NCI-H345 treated with DMSO at 0.1 percent for 48 hours (cell line): ENCODE results near the gene EFCAB7.

Experiments
- DNase-seq: peaks from one replicate; lab custom pipeline; 2025; ENCODE audit not compliant: unreplicated experiment; lab: John Stamatoyannopoulos, UW

Gene EFCAB7, protein sequence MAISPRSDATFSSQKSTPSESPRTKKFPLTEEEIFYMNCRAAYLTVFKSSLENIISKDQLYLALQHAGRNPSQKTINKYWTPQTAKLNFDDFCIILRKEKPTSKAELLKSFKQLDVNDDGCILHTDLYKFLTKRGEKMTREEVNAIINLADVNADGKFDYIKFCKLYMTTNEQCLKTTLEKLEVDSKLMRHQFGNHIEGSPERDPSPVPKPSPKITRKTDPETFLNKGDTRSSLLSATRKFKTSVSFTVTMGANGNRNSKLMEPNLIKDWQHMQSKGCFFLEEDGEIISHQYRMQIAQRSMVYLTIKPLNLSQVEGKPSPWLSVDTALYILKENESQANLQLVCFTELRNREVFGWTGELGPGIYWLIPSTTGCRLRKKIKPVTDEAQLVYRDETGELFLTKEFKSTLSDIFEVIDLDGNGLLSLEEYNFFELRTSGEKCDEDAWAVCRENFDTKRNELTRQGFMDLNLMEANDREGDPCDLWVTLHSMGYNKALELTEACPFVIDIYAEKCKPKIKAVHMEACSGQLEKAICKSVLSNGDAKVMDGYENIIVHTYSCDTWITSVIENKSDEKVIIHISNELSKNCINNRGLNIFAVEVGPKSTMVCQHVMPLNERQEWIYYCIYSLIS

GRCh38 chr1:63522891-63523728 lies at the start of gene EFCAB7, which contains the start of gene ITGB3BP:
EFCAB7 (plus strand) TSS chr1:63523525; CDS start chr1:63525573, 2,048 bp downstream.
ITGB3BP (minus strand) TSS chr1:63523225; CDS start chr1:63523133, 92 bp downstream.
- peak; percentile 98 for DNase-seq

GRCh38 chr1:63475761-63476160 lies 47.6 kb upstream of the EFCAB7 start:
- no peak for DNase-seq

DNA sequence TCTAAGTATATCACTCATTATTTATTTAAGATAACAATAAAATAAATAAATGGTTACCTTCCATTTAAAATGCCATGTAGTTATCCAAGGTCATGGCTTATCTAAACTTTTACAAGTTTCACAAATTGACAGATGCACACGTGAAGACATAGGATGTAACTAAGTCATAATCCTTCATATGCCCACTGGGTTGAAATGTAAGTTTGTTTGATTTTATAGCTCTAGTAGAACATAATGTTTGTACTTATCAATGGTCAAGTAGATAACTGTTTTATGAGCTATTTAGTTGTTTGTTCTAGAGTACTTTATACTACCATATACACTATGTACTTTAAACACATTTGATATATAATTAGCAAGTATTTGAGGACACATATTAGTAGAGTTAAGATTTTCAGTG lies 43.3 kb upstream of the EFCAB7 start:
- no peak for DNase-seq

GRCh38 chr1:63486629-63487028 lies 36.7 kb upstream of the EFCAB7 start:
- DNase-seq = no peak

DNA sequence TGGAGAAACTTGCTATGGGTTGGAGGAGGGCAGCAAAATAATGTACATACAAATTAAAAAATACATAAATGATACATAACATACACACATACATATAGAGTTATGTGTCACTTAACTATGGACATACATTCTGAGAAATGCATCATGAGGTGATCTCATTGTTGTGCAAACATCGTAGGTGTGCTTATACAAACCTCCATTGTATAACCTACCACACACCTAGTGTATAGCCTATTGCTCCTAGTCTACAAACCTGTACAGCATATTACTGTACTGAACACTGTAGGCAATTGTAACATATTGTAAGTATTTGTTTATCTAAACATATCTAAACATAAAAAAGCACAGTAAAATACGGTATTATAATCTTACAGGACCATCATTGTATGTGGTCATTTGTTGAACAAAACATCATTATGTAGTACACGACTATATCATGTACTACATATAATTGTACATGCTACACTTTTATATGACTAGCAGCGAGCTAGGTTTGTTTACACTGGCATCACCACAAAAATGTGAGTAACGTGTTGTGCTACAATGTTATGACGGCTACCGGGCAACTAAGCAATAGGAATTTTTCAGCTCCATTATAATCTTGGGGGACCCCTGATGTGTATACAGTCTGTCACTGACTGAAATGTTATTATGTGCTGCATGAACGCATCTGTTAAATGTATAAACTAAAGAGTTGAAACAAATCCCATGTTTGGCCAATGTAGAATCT lies 35.8 kb upstream of the EFCAB7 start:
- no peak for DNase-seq

DNA sequence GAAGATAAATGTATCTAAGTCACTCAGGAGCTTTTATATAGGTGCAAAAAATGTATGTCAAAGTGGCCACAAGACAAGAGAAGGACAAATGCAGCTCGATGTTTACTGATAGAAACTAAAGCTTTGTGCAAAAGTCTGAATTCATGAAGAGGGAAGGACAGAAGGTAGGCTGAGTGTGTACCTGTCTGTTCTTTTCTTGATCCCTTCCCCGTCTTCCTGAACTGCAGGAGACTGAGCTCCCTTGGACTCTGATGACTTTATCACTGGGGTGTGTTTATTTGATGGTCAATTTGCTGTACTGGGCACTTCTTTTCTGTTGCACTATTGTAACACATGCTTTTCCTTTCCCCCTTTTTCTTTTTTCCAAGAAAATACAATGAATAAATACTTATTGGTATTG lies 25.7 kb upstream of the EFCAB7 start:
- no peak for DNase-seq

DNA sequence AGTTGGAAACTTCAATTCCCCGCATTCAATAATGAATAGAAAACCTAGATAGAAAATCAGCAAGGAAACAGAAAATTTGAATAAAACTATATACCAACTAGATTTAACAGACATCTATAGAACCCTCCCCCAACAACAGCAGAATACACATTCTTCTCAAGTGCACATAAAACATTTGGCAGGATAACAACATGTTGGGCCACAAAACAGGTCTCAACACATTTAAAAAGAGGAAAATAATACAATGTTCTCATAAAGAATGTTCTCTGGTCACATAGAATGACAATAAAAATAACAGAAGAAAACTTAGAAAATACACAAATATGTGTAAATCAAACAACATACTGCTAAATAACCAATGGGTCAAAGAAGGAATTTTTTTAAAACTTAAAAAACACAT lies 25.2 kb upstream of the EFCAB7 start:
- no peak for DNase-seq

DNA sequence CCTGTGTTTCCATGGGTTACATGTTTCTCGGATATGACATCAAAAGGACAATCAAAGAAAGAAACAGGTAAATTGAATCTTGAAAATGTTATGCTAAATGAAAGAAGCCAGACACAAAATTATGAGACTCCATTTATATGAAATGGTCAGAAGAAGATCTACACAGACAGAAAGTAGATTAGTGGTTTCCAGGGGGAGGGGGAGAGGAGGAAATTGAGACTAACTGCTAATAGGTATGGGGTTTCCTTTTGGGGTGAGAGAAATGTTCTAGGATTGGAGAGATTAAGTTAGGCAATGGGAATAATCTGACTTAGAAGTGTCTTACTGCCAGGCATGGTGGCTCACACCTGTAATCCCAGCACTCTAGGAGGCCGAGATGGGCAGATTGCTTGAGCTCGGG lies 22.1 kb upstream of the EFCAB7 start:
- DNase-seq = no peak

GRCh38 chr1:63506782-63507181 lies 16.5 kb upstream of the EFCAB7 start:
- no peak for DNase-seq

- DNase-seq = no peak
Observed at GRCh38 chr1:63509718-63510117, 13.6 kb upstream of the EFCAB7 start.

GRCh38 chr1:63512584-63512983 lies 10.7 kb upstream of the EFCAB7 start:
- DNase-seq = no peak

DNA sequence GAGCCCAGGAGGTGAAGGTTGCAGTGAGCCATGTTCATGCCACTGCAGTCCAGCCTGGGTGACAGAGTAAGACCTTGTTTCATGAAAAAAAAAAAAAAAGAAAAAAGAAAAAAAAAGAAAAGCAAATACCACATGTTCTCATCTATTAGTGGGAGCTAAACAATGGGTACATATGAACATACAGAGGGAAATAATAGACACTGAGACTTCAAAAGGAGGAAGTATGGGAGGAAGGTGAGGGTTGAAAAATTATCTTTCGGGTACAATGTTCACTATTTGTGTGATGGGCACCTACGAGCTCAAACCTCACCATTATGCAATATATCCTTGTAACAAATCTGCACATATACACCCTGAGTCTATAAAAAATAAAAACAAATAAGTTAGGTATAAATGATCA lies 6.7 kb upstream of the EFCAB7 start:
- DNase-seq = no peak

- peak; percentile 43 for DNase-seq
Observed at GRCh38 chr1:63523738-63524137, 413 bp downstream of the EFCAB7 start.

DNA sequence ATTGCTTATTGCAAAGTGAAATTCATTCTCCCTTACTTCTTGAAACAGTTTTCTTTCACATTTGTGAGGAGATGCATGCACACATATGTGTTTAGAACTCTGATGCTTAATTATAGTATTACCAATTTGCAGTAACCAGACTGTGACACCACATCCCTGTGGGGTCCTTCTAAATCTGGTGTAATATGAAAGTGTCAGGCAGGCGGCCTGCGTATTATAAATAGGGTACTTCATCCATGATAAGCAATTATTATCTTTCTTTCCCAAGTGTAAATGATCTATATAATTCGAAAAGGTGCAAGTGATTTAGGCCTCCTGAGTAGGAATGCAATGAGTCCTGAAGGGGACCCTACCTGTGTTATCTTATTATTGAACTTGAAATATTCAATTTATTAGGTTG lies 876 bp downstream of the EFCAB7 start:
- DNase-seq = no peak

GRCh38 chr1:63532727-63533126 lies 9.4 kb downstream of the EFCAB7 start:
- DNase-seq = no peak

DNA sequence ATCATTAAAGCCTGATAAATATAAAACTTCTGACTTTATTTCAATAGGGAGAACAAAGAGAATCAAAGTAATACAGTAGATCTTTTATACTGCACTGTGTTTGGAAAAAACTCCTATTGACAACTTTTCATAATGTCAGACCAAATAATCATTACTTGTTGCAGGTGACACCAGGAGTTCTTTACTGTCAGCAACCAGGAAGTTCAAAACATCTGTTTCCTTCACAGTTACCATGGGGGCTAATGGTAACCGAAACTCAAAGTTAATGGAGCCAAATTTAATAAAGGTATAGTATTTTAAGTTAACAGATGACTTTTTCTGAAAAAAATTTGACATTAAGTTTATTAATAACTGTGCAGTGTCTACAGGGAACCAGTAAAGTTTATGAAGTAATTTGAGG lies 10.6 kb downstream of the EFCAB7 start:
- no peak for DNase-seq

DNA sequence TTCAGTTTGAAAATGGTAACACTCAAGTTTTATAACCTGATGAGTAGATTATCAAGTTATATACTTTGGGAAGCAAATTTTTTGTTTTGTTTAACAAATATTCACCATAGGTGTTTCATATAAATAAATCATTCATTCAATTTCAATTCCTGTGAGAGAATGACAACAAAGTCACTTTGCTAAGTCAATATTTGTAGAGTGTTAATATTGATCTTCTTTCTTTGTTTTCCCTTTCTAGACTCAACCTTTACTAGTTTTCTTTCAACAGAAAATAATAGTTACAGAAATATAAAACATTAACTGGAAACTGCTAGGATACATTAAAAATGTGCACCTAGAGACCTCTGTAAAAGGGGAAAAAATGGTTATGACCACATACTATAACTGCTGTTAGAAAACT lies 11.1 kb downstream of the EFCAB7 start:
- no peak for DNase-seq

DNA sequence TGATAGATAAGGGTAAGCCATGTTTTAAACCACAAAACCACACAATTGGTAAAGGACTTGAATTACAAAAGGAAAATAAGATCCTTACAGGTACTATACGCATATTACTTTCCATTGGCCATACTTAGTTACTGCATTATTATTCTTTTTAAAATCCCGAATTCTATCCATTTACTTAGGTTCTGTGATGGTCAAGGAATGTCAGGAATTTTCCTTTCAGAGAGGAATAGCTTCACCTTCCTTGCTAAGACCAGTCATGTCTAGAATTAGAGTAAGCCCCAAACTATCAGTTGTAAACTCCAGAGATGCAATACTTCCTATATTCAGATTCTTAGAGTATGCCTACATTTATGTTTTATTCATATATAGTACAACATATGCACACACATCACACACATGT lies 13.7 kb downstream of the EFCAB7 start:
- DNase-seq = no peak

- DNase-seq = no peak
Observed at GRCh38 chr1:63537940-63538339, 14.6 kb downstream of the EFCAB7 start.

- no peak for DNase-seq
Observed at GRCh38 chr1:63545780-63546179, 22.5 kb downstream of the EFCAB7 start.
